OCI-LY7 (cell line): ENCODE measurements around the gene ITGA7. TPM values are rescaled to one million over a fixed set of nuclear protein-coding genes. Genes with fewer than 3 reads are reported as not detected.

Experiments
- BruUV-seq: library from RNA; stranded (reverse); fragments of 400-500 nt; replicated peaks from 2 replicates; lab custom pipeline; 2021; lab: Mats Ljungman, UMichigan
- CTCF ChIA-PET: fragments of 300-600 bp; sonication (Branson Sonifier 250); formaldehyde crosslinking; loops from one replicate; lab custom pipeline; 2022; ENCODE audit warnings: antibody characterized with exemption; ENCODE audit not compliant: unreplicated experiment; lab: Charles Lee
- POLR2A ChIA-PET: fragments of 300-600 bp; sonication (Branson Sonifier 250); formaldehyde crosslinking; loops from one replicate; lab custom pipeline; 2022; ENCODE audit warnings: antibody characterized with exemption; lab: Charles Lee
- DNase-seq: peaks from one replicate; pipeline ENCODE4 v3.0.0-alpha.2; 2015; ENCODE audit warnings: low spot score
- H2AFZ ChIP-seq: fragments of 200-600 bp; sonication (generic), shearing (Covaris generic); 2 replicates; pipeline ENCODE4 v1.6.1; 2014; ENCODE audit warnings: mild to moderate bottlenecking, antibody characterized with exemption, low read length, moderate library complexity
- H3K27ac ChIP-seq: fragments of 200-600 bp; sonication (generic); 2 replicates; pipeline ENCODE4 v1.5.1; 2014; ENCODE audit warnings: mixed run types, low read depth, mild to moderate bottlenecking, moderate library complexity, low read length, inconsistent platforms; ENCODE audit not compliant: poor library complexity, severe bottlenecking
- H3K36me3 ChIP-seq: fragments of 200-600 bp; sonication (generic); 2 replicates; pipeline ENCODE4 v1.6.1; 2014; ENCODE audit warnings: mild to moderate bottlenecking, antibody characterized with exemption, low read length, moderate library complexity, mixed read lengths; ENCODE audit not compliant: insufficient read depth
- H3K4me1 ChIP-seq: fragments of 200-600 bp; sonication (generic); 2 replicates; pipeline ENCODE4 v1.5.1; 2014; ENCODE audit warnings: mild to moderate bottlenecking, low read length; ENCODE audit not compliant: insufficient read depth, poor library complexity, severe bottlenecking
- H3K4me2 ChIP-seq: fragments of 200-600 bp; sonication (generic); 2 replicates; pipeline ENCODE4 v1.6.1; 2014; ENCODE audit warnings: mild to moderate bottlenecking, low read length
- H3K4me3 ChIP-seq: fragments of 200-600 bp; sonication (generic); 2 replicates; pipeline ENCODE4 v1.5.1; 2014; ENCODE audit warnings: mild to moderate bottlenecking, low read depth, low read length; ENCODE audit not compliant: poor library complexity, severe bottlenecking
- H3K79me2 ChIP-seq: fragments of 200-600 bp; sonication (generic); 2 replicates; pipeline ENCODE4 v1.6.1; 2016; ENCODE audit warnings: low read depth, mild to moderate bottlenecking, low read length, moderate library complexity, mixed read lengths; ENCODE audit not compliant: insufficient read depth
- H3K9me2 ChIP-seq: fragments of 200-600 bp; sonication (generic); 2 replicates; pipeline ENCODE4 v1.6.1; 2016; ENCODE audit warnings: mild to moderate bottlenecking, low read length, mixed read lengths; ENCODE audit not compliant: insufficient read depth
- H3K9me3 ChIP-seq: fragments of 200-600 bp; sonication (generic); 2 replicates; pipeline ENCODE4 v1.6.1; 2014; ENCODE audit warnings: mild to moderate bottlenecking, mixed run types, low read length, mixed read lengths
- H4K20me1 ChIP-seq: fragments of 200-600 bp; sonication (generic); 2 replicates; pipeline ENCODE4 v1.6.1; 2014; ENCODE audit warnings: mild to moderate bottlenecking, antibody characterized with exemption, low read length, moderate library complexity, mixed read lengths; ENCODE audit not compliant: insufficient read depth
- CTCF ChIP-seq: fragments of 200-600 bp; sonication (generic); conservative IDR thresholded peaks from 2 replicates; pipeline ENCODE4 v1.5.1; 2014; ENCODE audit warnings: mild to moderate bottlenecking, antibody characterized with exemption, low read length, moderate library complexity, mixed read lengths
- EZH2phosphoT487 ChIP-seq: fragments of 200-600 bp; sonication (generic); IDR thresholded peaks from 2 replicates; pipeline ENCODE4 v1.6.1; 2018; ENCODE audit warnings: low read depth, borderline replicate concordance, mild to moderate bottlenecking, mixed run types, antibody characterized with exemption, low read length, moderate library complexity, mixed read lengths
- intact Hi-C: fragments of 100-400 bp; cut with micrococcal nuclease; formaldehyde crosslinking; loops from one replicate; pipeline ENCODE4 v1.10.0; 2022; ENCODE audit not compliant: unreplicated experiment
- total RNA-seq, 2 experiments: library from RNA; depleted of rRNA in 1 of 2; stranded (reverse); fragments of >200 nt in 1 of 2; shearing (Covaris generic) in 1 of 2; gene quantifications; 2 replicates each; pipeline ENCODE4 v1.2.3, GENCODE V29; 2014 to 2022

ITGA7 gene
- total RNA-seq, 2 experiments from 2014 or later: 1.5 to 4.0 TPM

DNA sequence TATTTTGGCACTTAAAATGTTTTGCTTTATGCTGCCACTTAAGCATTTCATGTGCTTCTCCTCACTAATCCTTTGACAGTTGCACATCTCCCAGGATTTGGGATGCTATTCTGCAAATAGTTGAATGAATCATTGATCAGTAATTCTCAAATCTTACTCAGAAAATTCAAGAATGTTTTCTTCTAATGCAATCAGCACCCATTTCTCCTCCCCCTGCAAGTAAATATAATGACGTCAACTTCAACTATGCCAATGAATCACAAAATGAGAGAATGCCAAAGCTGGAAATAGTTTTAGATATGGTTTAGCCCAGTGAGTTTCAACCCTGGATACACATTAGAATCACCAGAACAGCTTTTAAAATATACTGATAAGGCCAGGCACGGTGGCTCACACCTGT is 6.0 kb upstream of the ITGA7 start:
- Histone ChIP-seq H2AFZ (no peak overlapping the region), H3K79me2 (peaks cover 16% of the 10 kb centered on the region; the same call in 1 of the 2 replicates), H3K4me1 (peaks cover 29% of the 10 kb centered on the region), H3K4me3 (no peak overlapping the region), H3K36me3 (peaks cover 2% of the 10 kb centered on the region; the same call in 1 of the 2 replicates), H4K20me1 (no peaks in the 10 kb centered on the region), H3K9me3 (no peaks in the 10 kb centered on the region), H3K27ac (no peak overlapping the region), H3K9me2 (no peaks in the 10 kb centered on the region), H3K4me2 (no peak overlapping the region)
- ChIA-PET POLR2A (no interaction called here), CTCF (no interaction called here)
- no TSS peak for BruUV-seq
- TF ChIP-seq CTCF (no peak), EZH2phosphoT487 (no peak)
- intact Hi-C loops: no loop called here
- no peak for DNase-seq

DNA sequence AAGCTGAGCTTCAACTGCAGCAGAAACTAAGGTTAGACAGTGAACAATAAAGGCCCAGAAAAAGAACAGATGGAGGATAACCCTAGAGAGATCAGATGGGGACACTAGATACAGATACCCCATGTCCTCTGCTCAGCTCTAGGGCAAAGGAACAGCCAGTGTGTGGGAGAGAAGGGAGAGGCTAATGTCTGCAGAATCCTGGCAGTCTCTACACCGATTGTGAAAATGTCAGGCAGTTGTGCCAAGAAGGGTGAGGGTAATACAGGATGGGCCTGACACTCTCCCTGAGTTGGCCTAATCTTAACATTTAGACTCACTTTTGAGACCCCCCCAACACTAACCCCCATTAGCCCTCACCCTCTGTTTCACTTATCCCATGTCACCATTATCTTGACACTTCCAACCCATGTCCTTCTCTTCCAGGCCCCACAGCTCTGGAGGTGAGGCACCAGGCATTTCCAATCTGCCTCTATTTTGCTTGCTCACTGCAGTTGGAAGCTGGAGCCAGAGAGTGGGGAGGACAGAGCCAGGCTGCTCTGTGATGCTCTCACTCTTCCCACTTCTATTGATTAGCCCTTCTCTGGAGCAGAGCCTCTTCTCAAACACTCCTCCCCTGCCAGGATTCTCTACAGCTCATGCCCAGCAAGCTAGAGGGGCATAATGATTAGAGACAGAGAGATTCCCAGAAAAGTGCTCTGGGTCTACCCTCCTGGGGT is 5.2 kb upstream of the ITGA7 start:
- H4K20me1 ChIP-seq: no peaks in the 10 kb centered on the region
- no peak for DNase-seq
- no peak for TF ChIP-seq CTCF
- TF ChIP-seq EZH2phosphoT487: no peak
- ChIA-PET POLR2A (no interaction called here), CTCF (no interaction called here)
- H3K36me3 ChIP-seq: no peaks in the 10 kb centered on the region
- no peak overlapping the region for H3K4me3 ChIP-seq
- no peak overlapping the region for H3K4me2 ChIP-seq
- no peak overlapping the region for H3K27ac ChIP-seq
- no peaks in the 10 kb centered on the region for H3K9me2 ChIP-seq
- H2AFZ ChIP-seq: no peak overlapping the region
- BruUV-seq: no TSS peak
- H3K4me1 ChIP-seq: peaks cover 27% of the 10 kb centered on the region
- intact Hi-C loops: no loop called here
- H3K9me3 ChIP-seq: no peaks in the 10 kb centered on the region
- peaks cover 14% of the 10 kb centered on the region; the same call in 1 of the 2 replicates for H3K79me2 ChIP-seq

- no peaks in the 10 kb centered on the region for H3K9me3 ChIP-seq
- DNase-seq: no peak
Measured at GRCh38 chr12:55711786-55712553, 4.3 kb upstream of the ITGA7 start.

More at GRCh38 chr12:55711786-55712553, 4.3 kb upstream of the ITGA7 start:
- ChIA-PET POLR2A (no interaction called here), CTCF (no interaction called here)
- no peak overlapping the region for H3K27ac ChIP-seq
- H4K20me1 ChIP-seq: no peaks in the 10 kb centered on the region
- H3K9me2 ChIP-seq: no peaks in the 10 kb centered on the region
- H3K36me3 ChIP-seq: no peaks in the 10 kb centered on the region
- H3K79me2 ChIP-seq: peaks cover 5% of the 10 kb centered on the region; the same call in 1 of the 2 replicates
- no TSS peak for BruUV-seq
- TF ChIP-seq CTCF (no peak), EZH2phosphoT487 (no peak)
- H2AFZ ChIP-seq: no peak overlapping the region
- H3K4me2 ChIP-seq: no peak overlapping the region
- peaks cover 18% of the 10 kb centered on the region for H3K4me1 ChIP-seq
- no peak overlapping the region for H3K4me3 ChIP-seq
- intact Hi-C loops: no loop called here
